Measurements from ENCODE around the gene PLEKHG4. TPM values are rescaled to one million over a fixed set of nuclear protein-coding genes. Genes with fewer than 3 reads are reported as not detected.

The PLEKHG4 gene
- total RNA-seq, 1 experiment from 2014 or later: 13.9 TPM

DNA sequence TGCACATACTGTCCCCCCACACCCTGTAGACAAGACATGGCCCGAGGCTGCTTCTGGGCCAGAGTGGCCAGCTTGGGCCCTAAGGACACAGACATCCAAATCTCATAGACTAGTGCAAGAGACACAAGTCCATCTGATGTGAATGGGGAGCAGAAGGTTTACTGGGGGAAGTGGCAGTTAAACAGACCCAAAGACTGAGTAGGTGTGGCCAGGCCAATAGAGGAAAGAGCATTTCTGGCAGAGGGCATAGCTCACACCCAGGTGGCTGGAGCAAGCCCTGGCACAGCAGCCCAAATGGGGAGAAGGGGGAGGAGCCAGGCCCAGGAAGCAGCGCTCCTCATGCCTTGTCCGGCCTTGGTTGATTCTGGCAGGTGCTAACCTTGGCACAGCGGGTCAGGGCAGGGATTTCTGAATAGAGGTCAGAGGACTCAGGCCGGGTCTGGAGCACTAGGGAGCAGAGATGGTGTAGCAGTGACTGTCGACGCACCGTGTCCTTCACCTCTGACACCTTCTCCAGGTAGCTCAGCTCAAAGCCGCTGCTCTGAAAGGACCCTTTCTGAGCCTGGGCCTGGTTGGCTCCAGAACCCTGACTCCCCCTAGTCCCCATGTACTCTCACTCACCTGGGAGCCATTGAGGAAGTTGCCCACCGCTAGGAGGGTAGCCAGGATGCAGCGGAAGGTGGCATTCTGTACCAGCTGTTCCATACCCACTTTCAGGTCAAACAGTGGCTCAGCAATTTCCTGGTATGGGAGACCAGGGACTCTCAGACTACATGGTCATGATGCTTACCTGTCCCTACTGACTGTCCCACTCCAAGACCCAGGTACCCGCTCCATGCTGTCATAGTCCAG is 48.3 kb upstream of the PLEKHG4 start:
- peak; percentile 20 for DNase-seq
- Histone ChIP-seq H2BK20ac (ENCODE audit: low read depth, low read length, poor library complexity, severe bottlenecking) (no peak overlapping the region), H4K5ac (ENCODE audit: insufficient read length, low read depth, low read length) (no peak overlapping the region), H3K18ac (ENCODE audit: insufficient read length, low read depth, low read length) (no peak overlapping the region), H3K79me1 (ENCODE audit: insufficient read depth, low read depth, low read length, poor library complexity, severe bottlenecking) (peaks cover 3% of the 10 kb centered on the region), H3K23me2 (ENCODE audit: insufficient read length, low read depth, low read length, poor library complexity, severe bottlenecking) (peaks cover 15% of the 10 kb centered on the region), H2AFZ (ENCODE audit: low read length) (no peak overlapping the region), H3K9ac (ENCODE audit: extremely low read depth, insufficient read length, low read length) (no peak overlapping the region), H3K4ac (ENCODE audit: low read depth, low read length) (no peak overlapping the region), H4K91ac (ENCODE audit: insufficient read length, low read depth, low read length) (no peak overlapping the region), H3K27ac (ENCODE audit: insufficient read length, low read depth, low read length) (no peak overlapping the region), H2BK15ac (ENCODE audit: low read depth, low read length) (no peak overlapping the region), H3K56ac (ENCODE audit: insufficient read length, low read depth, low read length) (no peak overlapping the region), H3K79me2 (ENCODE audit: insufficient read depth, low read length) (peaks cover 5% of the 10 kb centered on the region; the same call in 1 of the 2 replicates), H3K27me3 (ENCODE audit: insufficient read depth, low read length) (no peaks in the 10 kb centered on the region), H3K4me2 (ENCODE audit: insufficient read depth, insufficient read length, low read length) (no peak overlapping the region), H3K23ac (ENCODE audit: insufficient read length, low read depth, low read length) (no peak overlapping the region), H3K4me1 (ENCODE audit: insufficient read depth, low read length) (peaks cover 3% of the 10 kb centered on the region), H4K20me1 (ENCODE audit: control insufficient read depth, insufficient read depth, insufficient read length) (no peaks in the 10 kb centered on the region), H2BK12ac (ENCODE audit: insufficient read length, low read depth, low read length) (no peak overlapping the region), H2BK5ac (ENCODE audit: insufficient read length, low read length) (no peak overlapping the region), H3T11ph (ENCODE audit: low read length) (no peak overlapping the region), H3K14ac (ENCODE audit: insufficient read depth, low read length) (no peak overlapping the region), H4K8ac (replicated peaks; ENCODE audit: insufficient read length, low read depth, low read length) (no peak overlapping the region), H3K9me3 (ENCODE audit: control insufficient read depth, low read depth, low read length) (no peaks in the 10 kb centered on the region), H2AK5ac (ENCODE audit: insufficient read length, low read length) (no peak overlapping the region), H2BK120ac (ENCODE audit: low read depth, low read length, poor library complexity, severe bottlenecking) (no peak overlapping the region)
- H3K4me1 Mint-ChIP-seq: peaks cover 12 to 16% of the 10 kb centered on the region in 2 experiments
- peaks cover 26 to 74% (median 60%) of the 10 kb centered on the region in 3 experiments for H3K36me3 Mint-ChIP-seq (ENCODE audit: insufficient read depth in 1 of 3, low read depth in 3 of 3)
- no CpG with 5 or more reads among the region's 12 CpGs for WGBS (ENCODE audit: extremely low coverage, insufficient read length, low lambda C conversion rate)
- H3K27ac Mint-ChIP-seq: no peak overlapping the region
- no peaks in the 10 kb centered on the region for H3K27me3 Mint-ChIP-seq (ENCODE audit: low read depth)
- no peaks in the 10 kb centered on the region; a peak in 1 of 5 replicates for H3K9me3 Mint-ChIP-seq
- TF ChIP-seq, protein P1, sequence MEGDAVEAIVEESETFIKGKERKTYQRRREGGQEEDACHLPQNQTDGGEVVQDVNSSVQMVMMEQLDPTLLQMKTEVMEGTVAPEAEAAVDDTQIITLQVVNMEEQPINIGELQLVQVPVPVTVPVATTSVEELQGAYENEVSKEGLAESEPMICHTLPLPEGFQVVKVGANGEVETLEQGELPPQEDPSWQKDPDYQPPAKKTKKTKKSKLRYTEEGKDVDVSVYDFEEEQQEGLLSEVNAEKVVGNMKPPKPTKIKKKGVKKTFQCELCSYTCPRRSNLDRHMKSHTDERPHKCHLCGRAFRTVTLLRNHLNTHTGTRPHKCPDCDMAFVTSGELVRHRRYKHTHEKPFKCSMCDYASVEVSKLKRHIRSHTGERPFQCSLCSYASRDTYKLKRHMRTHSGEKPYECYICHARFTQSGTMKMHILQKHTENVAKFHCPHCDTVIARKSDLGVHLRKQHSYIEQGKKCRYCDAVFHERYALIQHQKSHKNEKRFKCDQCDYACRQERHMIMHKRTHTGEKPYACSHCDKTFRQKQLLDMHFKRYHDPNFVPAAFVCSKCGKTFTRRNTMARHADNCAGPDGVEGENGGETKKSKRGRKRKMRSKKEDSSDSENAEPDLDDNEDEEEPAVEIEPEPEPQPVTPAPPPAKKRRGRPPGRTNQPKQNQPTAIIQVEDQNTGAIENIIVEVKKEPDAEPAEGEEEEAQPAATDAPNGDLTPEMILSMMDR (conservative IDR thresholded peaks at IDR 0.05): no peak
- no peak overlapping the region for H3K4me3 Mint-ChIP-seq

All from H9 (cell line).